SU-DHL-6 (cell line): ENCODE results near the gene RNF220.

Experiments used
- EZH2phosphoT487 ChIP-seq: fragments of 200-600 bp; sonication (generic), shearing (Covaris generic); conservative IDR thresholded peaks from 2 replicates; pipeline ENCODE4 v1.6.1; 2018; ENCODE audit warnings: mild to moderate bottlenecking, antibody characterized with exemption, low read length, moderate library complexity, mixed read lengths
- TF ChIP-seq, protein P1 (sequence below): fragments of 200-600 bp; sonication (generic); IDR thresholded peaks from one replicate; pipeline ENCODE4 v1.5.1; 2017; ENCODE audit warnings: antibody characterized with exemption, mild to moderate bottlenecking, low read length, moderate library complexity; ENCODE audit not compliant: insufficient read depth, poor library complexity, severe bottlenecking

- TF ChIP-seq, protein P1, sequence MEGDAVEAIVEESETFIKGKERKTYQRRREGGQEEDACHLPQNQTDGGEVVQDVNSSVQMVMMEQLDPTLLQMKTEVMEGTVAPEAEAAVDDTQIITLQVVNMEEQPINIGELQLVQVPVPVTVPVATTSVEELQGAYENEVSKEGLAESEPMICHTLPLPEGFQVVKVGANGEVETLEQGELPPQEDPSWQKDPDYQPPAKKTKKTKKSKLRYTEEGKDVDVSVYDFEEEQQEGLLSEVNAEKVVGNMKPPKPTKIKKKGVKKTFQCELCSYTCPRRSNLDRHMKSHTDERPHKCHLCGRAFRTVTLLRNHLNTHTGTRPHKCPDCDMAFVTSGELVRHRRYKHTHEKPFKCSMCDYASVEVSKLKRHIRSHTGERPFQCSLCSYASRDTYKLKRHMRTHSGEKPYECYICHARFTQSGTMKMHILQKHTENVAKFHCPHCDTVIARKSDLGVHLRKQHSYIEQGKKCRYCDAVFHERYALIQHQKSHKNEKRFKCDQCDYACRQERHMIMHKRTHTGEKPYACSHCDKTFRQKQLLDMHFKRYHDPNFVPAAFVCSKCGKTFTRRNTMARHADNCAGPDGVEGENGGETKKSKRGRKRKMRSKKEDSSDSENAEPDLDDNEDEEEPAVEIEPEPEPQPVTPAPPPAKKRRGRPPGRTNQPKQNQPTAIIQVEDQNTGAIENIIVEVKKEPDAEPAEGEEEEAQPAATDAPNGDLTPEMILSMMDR, result no peak
- no peak for TF ChIP-seq EZH2phosphoT487
Observed at GRCh38 chr1:44423591-44424537, 18.8 kb downstream of the RNF220 start.
